AG08395 (cell line): ENCODE measurements around the gene CAMTA1.

Experiments used
- DNase-seq: peaks from one replicate; pipeline ENCODE4 v3.0.0; 2012; ENCODE audit warnings: mixed read lengths, low spot score

Gene CAMTA1

GRCh38 chr1:7198664-7199063 lies 413.4 kb downstream of the CAMTA1 start:
- DNase-seq: no peak

DNA sequence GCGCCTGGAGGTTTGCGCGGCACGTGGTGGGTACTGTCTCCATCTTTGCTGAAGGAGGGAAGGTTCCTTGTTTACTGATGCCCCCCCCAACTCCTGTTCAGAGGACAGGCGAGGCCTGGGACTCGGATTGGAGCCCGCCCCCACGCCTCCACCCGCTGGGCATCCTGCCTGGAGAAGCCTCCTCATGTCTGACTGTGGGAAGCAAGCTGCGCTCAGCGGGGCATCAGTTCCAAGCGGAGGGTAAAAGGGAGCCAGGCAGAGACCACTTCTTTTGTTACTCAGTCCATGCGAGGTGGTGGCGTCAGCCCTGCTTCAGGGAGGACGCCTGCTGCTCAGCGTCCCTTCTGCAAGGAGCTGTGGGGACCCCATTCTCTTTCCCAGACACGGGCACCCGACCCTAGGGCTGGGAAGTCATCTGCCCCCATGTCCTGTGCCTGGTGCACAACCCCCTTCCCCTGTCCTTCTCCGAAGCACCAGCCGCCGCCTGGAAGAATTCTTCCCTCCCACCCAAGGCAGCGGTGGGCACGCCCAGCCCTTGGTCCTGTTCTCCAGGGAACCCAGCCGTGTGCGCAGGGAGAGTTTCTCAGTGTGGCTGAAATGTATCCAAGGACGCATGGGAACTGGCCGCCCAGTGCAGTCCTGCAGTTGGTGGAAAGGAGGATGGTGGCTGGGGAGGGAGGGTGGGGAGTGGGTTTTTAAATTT lies 414.0 kb downstream of the CAMTA1 start:
- no peak for DNase-seq

- peak; percentile 63 for DNase-seq
Measured at GRCh38 chr1:7207875-7208646, 422.8 kb downstream of the CAMTA1 start.

DNA sequence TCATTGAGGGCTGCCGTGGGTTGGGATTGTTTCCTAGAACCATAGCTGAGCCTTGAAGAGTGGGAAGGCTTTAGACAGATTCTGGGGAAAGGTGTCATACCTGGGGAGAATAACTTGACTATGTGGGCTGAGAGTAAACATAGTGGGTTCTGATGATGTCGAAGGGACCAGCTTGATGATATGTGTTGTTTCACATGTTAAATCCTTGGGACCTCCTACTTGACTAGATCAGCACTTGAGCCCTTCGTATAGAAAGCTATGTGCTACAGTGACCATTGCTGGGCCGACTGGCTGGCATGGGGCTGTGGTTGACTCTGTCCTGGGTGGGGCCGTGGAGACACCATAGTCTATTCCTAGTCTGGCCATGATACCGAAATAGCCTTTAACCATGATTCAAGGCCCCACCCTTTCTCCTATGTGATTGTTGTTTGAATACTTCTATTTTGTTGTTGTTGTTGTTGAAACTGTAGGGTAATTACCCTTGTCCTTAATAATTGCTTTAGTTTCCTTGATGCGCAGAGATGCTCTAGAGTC lies 423.5 kb downstream of the CAMTA1 start:
- DNase-seq: no peak

DNA sequence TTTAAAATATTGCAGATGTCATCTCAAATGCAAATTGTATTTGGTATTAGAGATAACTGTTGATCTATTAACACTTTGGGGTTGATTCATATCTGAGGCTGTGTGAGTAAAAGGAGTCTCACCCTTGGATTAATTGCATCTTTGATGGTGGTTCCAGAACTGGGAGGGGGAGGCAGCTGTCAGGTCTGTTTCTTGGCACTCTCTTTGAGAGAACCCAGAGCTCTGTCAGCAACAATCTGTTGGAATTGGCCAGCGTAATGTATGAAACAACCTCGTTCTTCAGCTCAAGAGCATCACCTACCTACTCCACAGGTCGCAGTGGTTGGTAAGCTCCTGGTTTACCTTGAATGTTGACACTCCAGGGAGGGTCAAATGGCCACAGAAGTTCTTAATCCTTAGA lies 424.1 kb downstream of the CAMTA1 start:
- DNase-seq: no peak

- peak; percentile 45 for DNase-seq
Measured at GRCh38 chr1:7218210-7218832, 433.1 kb downstream of the CAMTA1 start.

DNA sequence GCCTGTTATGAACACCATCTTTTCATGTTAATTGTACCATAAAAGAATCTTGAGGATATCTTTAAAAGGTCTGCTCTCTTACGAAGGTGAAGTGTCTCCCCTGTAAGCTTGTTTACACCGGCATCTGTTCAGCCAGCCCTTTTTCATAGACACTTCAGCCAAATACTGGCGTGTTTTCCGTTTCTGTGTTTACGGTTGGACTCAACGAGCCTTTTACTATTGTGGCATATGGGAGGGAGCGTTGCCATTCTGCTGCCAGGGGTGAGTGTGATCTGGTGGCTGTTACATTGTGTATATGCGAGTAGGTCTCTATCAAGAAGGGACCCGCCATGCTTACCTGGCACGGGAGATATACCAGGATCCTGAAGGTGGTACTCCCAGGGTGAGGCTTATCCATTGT lies 433.8 kb downstream of the CAMTA1 start:
- DNase-seq: no peak

DNA sequence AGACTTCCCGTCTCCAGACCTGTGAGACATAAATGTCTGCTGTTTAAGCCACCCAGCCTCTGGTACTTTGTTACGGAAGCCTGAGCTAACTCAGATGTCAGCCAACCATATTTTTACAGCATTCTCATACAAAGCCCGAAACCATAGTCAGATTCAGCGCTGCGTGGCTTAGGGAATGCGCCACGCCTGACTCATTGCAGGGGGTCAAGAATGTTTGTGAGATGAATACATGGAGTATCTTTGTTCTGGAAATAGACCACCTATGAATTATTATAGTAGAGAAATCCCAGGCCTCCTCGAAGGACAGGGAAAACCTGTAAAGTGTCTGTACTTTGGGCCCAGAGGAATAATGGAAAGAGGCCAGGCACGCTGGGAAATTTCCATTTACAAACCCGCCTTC lies 434.8 kb downstream of the CAMTA1 start:
- no peak for DNase-seq

GRCh38 chr1:7220712-7221252 lies 435.5 kb downstream of the CAMTA1 start:
- DNase-seq: no peak

GRCh38 chr1:7221826-7222694 lies 436.8 kb downstream of the CAMTA1 start:
- peak; percentile 38 for DNase-seq

DNA sequence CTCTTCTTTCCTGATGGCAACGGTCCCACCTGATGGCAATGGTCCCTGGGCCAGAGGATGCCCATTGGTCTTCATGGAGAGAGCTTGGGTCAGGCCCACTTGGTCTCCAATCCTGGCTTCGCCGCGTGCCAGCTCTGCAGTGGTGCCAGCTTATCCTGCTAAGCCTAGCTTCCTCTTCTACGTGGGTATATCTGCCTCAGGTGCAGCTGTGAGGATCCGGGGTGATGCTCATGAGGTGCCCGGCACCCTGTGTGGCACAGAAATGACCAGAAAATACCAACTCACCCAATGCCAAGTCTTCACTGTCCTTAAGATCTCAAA lies 437.4 kb downstream of the CAMTA1 start:
- no peak for DNase-seq

DNA sequence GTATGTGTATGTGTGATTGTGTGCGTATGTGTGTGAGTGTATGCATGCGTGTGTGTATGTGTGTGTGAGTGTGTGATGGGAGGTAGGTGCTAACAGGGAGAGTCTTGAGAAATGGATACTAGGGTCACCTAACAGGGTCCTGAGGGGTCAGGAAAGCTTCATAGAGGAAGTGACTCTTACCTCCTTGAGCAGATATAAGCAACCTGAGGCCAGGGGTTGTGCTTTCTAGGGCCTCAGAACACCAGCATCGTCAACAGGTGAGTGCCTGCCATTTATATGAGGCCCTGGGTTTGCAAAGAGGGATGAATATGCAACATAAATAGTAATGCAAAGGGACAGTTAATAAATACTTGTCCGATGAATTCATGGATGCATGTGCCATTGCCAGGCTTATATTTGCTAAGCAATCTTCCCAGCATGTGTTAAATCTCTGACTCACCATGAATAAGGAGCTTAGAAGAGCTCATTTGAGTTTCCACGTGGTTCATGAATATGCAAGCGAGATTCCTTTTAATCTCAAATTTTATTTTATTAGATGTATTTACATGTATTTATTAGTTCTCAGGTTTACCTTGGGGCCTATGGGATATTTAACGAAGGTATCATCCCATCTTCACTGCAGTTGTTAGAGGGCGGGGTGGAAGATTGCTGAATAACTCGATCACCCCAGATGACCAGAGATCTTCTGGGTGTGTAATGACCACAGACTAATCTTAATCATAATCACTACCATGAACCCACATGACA lies 438.3 kb downstream of the CAMTA1 start:
- peak; percentile 85 for DNase-seq

DNA sequence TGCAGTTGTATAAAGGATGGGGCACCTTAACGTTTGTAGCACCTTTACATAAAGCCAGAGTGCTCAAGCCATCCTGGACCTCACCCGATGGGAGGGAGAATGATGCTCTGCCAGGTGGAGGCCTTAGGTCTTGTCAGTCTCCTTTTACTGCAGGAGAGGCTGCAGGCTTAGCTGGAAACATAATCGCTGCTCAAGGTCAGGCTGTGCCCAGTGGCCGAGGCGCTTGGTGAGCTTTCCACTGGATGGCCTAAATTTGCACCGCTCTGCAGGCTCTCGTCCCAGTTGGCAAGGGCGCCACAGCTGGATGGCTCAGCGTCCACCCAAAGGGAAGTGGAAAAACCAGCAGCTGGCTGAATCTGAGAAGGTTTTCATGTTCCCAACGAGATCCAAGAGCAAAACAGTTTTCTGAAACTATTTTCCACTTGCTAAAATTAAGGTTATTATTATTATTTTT lies 438.9 kb downstream of the CAMTA1 start:
- no peak for DNase-seq

DNA sequence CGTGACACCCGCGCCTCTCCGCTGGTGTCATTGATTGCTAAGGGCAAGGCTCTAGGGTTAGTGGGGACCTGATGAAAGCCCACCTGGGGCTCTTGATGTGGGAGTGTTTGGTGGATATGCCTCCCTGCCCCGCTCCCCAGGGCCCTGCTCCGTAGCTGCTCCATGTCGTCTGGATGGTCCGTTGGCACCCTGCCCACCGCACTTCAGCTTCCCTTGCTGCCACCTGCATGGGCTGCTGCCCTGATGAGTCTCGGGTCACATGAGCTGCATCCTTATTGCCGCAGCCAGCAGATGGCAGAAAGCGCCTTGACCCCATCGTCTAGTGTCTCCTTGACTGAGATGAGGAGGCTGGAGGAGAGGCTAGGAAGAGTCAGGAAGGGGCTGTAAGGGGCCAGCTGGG lies 439.4 kb downstream of the CAMTA1 start:
- no peak for DNase-seq

DNA sequence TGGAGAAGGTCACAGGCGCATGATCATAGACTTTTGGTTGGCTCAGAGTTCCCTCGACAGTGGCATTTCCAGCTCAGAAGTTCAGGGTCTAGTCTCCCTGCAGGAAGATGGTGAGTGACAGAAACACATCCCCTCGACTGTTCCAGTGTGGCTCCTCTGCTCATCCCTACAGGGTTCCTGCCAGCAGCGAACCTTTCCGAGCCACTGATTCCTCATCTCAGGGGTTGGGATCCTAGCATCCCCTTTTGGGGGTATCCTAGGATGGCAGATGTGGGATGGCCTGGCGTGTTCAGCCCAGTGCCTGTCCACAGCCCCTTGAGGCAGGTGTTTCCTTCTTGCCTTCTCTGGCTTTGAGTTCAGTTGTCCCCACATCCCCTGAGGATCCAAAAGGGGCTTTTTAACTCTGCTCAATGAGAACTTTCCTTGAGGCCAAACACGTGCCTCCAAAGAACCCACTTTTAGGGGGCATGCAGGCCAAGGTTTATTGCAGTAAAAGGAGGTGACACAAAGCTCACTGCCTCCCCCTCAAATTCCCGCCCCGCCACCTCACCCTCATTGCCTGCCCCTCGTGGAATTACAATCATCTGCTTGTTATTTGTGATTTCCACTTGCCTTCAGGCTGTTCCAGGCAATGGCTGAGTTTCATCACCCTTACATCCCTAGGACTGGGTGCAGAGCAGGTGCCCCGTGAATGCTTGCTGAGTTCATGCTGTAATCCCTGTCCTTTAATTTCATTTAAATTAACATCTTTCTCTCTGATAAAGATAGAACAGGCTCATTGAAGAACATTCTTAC lies 440.7 kb downstream of the CAMTA1 start:
- DNase-seq: no peak

GRCh38 chr1:7227654-7228053 lies 442.4 kb downstream of the CAMTA1 start:
- no peak for DNase-seq

- no peak for DNase-seq
Measured at GRCh38 chr1:7228252-7228961, 443.2 kb downstream of the CAMTA1 start.

DNA sequence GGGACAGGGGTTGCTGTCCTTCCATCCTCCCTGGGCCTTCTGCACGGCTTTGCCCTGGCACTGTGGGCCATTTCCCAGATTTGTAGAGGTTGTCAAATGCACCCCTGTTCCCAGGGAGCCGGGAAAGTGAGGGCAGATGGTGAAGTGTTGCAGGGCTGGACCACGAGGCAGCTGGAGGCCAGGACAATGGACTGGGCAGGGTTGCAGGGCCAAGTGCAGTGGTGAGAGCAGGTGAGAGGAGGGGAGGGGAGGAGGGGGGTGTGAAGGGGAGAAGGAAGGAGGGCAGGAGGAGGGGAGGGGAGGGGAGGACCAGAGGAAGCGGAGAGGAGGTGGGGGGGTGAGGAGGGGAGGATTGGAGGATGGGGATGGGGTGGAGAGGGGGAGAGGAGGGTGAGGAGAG lies 443.9 kb downstream of the CAMTA1 start:
- no peak for DNase-seq
